ENCODE results near the gene KIAA2012. TPM values are rescaled to one million over a fixed set of nuclear protein-coding genes. Genes with fewer than 3 reads are reported as not detected.

KIAA2012 gene
- total RNA-seq, 1 experiment from 2014 or later = not detected

- TF ChIP-seq EZH2 (IDR thresholded peaks at IDR 0.05; ENCODE audit: borderline replicate concordance, low read depth, low read length, poor library complexity, severe bottlenecking) (no peak), CTCF (conservative IDR thresholded peaks at IDR 0.05; ENCODE audit: low read depth, low read length) (no peak)
- BruUV-seq (replicated peaks) = no TSS peak
- no peaks in the 10 kb centered on the region for H3K36me3 ChIP-seq (ENCODE audit: insufficient read depth, low read length, poor library complexity, severe bottlenecking)
These were observed 123.7 kb downstream of the KIAA2012 start for GRCh38 chr2:202196727-202197126.

GRCh38 chr2:202201220-202202160, 128.4 kb downstream of the KIAA2012 start:
- DNase-seq (ENCODE audit: low spot score) = no peak
- intact Hi-C loops (cut with micrococcal nuclease; ENCODE audit: unreplicated experiment) = no loop called here
- H3K4me3 ChIP-seq (ENCODE audit: low read depth, low read length, poor library complexity, severe bottlenecking) = no peak overlapping the region
- H3K9me3 ChIP-seq (ENCODE audit: low read depth, low read length, poor library complexity, severe bottlenecking) = no peaks in the 10 kb centered on the region
- H3K36me3 ChIP-seq (ENCODE audit: insufficient read depth, low read length, poor library complexity, severe bottlenecking) = peaks cover 3% of the 10 kb centered on the region
- H3K27ac ChIP-seq (ENCODE audit: low read depth, low read length, poor library complexity, severe bottlenecking) = no peak overlapping the region
- no peaks in the 10 kb centered on the region for H3K4me1 ChIP-seq (ENCODE audit: insufficient read depth, low read length, poor library complexity, severe bottlenecking)
- no TSS peak for BruUV-seq (replicated peaks)
- CTCF ChIA-PET = no interaction called here
- TF ChIP-seq EZH2 (IDR thresholded peaks at IDR 0.05; ENCODE audit: borderline replicate concordance, low read depth, low read length, poor library complexity, severe bottlenecking) = no peak
- no peak for TF ChIP-seq CTCF (conservative IDR thresholded peaks at IDR 0.05; ENCODE audit: low read depth, low read length)
- no peaks in the 10 kb centered on the region for H3K27me3 ChIP-seq (replicated peaks; ENCODE audit: insufficient read depth, low read depth, low read length, poor library complexity)
- POLR2A ChIA-PET (ENCODE audit: low non-redundant PET) = no interaction called here

More at GRCh38 chr2:202196727-202197126, 123.7 kb downstream of the KIAA2012 start:
- Histone ChIP-seq H3K27ac (ENCODE audit: low read depth, low read length, poor library complexity, severe bottlenecking) (no peak overlapping the region), H3K4me1 (ENCODE audit: insufficient read depth, low read length, poor library complexity, severe bottlenecking) (no peaks in the 10 kb centered on the region), H3K4me3 (ENCODE audit: low read depth, low read length, poor library complexity, severe bottlenecking) (no peak overlapping the region), H3K9me3 (ENCODE audit: low read depth, low read length, poor library complexity, severe bottlenecking) (no peaks in the 10 kb centered on the region), H3K27me3 (replicated peaks; ENCODE audit: insufficient read depth, low read depth, low read length, poor library complexity) (no peaks in the 10 kb centered on the region)
- no peak for DNase-seq (ENCODE audit: low spot score)
- ChIA-PET POLR2A (ENCODE audit: low non-redundant PET) (no interaction called here), CTCF (no interaction called here)
- intact Hi-C loops (cut with micrococcal nuclease; ENCODE audit: unreplicated experiment) = no loop called here

- H3K4me3 ChIP-seq (ENCODE audit: low read depth, low read length, poor library complexity, severe bottlenecking) = no peak overlapping the region
- POLR2A ChIA-PET (ENCODE audit: low non-redundant PET) = no interaction called here
- peaks cover 12% of the 10 kb centered on the region for H3K36me3 ChIP-seq (ENCODE audit: insufficient read depth, low read length, poor library complexity, severe bottlenecking)
- intact Hi-C loops (cut with micrococcal nuclease; ENCODE audit: unreplicated experiment) = no loop called here
- H3K4me1 ChIP-seq (ENCODE audit: insufficient read depth, low read length, poor library complexity, severe bottlenecking) = no peaks in the 10 kb centered on the region
- no peak for TF ChIP-seq CTCF (conservative IDR thresholded peaks at IDR 0.05; ENCODE audit: low read depth, low read length)
- TF ChIP-seq EZH2 (IDR thresholded peaks at IDR 0.05; ENCODE audit: borderline replicate concordance, low read depth, low read length, poor library complexity, severe bottlenecking) = no peak
- no TSS peak for BruUV-seq (replicated peaks)
- DNase-seq (ENCODE audit: low spot score) = no peak
- no peak overlapping the region for H3K27ac ChIP-seq (ENCODE audit: low read depth, low read length, poor library complexity, severe bottlenecking)
- H3K27me3 ChIP-seq (replicated peaks; ENCODE audit: insufficient read depth, low read depth, low read length, poor library complexity) = no peaks in the 10 kb centered on the region
- CTCF ChIA-PET = no interaction called here
- no peaks in the 10 kb centered on the region for H3K9me3 ChIP-seq (ENCODE audit: low read depth, low read length, poor library complexity, severe bottlenecking)
These were observed 130.3 kb downstream of the KIAA2012 start for GRCh38 chr2:202203348-202203747.

All from A673 (cell line).